ENCODE measurements around the gene ANKS1A.

DNA sequence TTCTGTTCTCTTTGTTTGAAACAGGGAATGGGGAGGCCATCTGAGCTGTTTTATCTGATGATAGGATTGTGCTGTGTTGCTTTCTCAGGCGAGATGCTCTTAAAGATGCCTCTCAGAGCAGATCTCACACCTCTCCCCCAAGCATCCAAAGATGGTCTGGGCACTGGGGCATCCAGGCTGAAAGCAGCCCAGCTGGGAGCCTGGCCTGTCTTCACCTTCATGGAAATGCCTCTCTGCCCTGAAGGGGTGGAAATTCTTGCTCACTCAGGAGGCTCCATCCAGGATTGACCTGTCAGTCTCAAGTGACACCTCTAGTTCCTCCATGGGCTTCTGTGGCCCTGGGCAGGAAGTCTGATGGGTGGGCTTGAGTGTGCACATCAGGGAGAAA lies 165.7 kb downstream of the ANKS1A start:
- TF ChIP-seq CTCF (IDR thresholded peaks at IDR 0.05) (no peak), EP300 (IDR thresholded peaks at IDR 0.05; ENCODE audit: borderline replicate concordance in 1 of 2, low read depth in 1 of 2, low read length in 1 of 2) (no peak), USF2 (IDR thresholded peaks at IDR 0.05; ENCODE audit: borderline replicate concordance, low read depth, low read length) (no peak), MXI1 (IDR thresholded peaks at IDR 0.05; ENCODE audit: low read depth, low read length) (no peak), POLR2AphosphoS5 (IDR thresholded peaks at IDR 0.05; ENCODE audit: low read depth, low read length) (no peak), JUND (IDR thresholded peaks at IDR 0.05) (no peak)
